Epithelial cell of proximal tubule (primary cell): Measurements from ENCODE around the gene EPHA4. TPM values are rescaled to one million over a fixed set of nuclear protein-coding genes. Genes with fewer than 3 reads are reported as not detected.
"Not testable (repeated sequence)": the region's sequence is repeated elsewhere in the genome, so short reads cannot be mapped to it uniquely, and the experiment has no call there.

Source experiments
- DNase-seq: peaks from one replicate; pipeline ENCODE4 v3.0.0-alpha.2; 2011; ENCODE audit warnings: low read depth
- H3K4me3 ChIP-seq: 2 replicates; pipeline ENCODE4 v1.5.1; 2011; ENCODE audit warnings: low read depth, mild to moderate bottlenecking, low read length
- total RNA-seq: library from RNA; depleted of rRNA; stranded (reverse); fragments of >200 nt; gene quantifications from 2 replicates; pipeline ENCODE4 v1.2.3, GENCODE V29; 2015
- TF ChIP-seq, protein P1 (sequence below): conservative IDR thresholded peaks from 2 replicates; pipeline ENCODE4 v1.5.1; 2012; ENCODE audit warnings: low read depth, mild to moderate bottlenecking, low read length

EPHA4 gene
- total RNA-seq, 1 donor from 2014 or later = 13.3 TPM

DNA sequence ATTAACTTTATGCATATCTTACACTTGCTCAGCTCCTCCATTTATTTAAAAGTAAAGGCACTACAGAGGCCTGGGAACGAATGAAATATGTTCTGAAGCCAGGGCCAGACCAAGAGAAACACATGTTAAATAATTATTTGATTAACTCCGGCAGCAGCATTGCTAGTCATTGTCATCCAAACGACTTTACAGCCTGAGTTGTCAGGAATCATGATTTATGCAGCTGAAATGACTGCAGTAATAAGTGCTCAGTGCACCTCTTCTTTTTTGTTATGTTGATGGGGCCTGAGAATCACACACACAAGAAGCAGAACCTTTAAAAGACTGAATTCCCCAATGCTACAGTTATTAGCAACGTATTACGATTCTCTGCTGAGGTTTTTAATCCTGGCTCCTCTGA lies 58.9 kb downstream of the EPHA4 start:
- H3K4me3 ChIP-seq = no peak overlapping the region
- no peak for DNase-seq
- TF ChIP-seq, protein P1, sequence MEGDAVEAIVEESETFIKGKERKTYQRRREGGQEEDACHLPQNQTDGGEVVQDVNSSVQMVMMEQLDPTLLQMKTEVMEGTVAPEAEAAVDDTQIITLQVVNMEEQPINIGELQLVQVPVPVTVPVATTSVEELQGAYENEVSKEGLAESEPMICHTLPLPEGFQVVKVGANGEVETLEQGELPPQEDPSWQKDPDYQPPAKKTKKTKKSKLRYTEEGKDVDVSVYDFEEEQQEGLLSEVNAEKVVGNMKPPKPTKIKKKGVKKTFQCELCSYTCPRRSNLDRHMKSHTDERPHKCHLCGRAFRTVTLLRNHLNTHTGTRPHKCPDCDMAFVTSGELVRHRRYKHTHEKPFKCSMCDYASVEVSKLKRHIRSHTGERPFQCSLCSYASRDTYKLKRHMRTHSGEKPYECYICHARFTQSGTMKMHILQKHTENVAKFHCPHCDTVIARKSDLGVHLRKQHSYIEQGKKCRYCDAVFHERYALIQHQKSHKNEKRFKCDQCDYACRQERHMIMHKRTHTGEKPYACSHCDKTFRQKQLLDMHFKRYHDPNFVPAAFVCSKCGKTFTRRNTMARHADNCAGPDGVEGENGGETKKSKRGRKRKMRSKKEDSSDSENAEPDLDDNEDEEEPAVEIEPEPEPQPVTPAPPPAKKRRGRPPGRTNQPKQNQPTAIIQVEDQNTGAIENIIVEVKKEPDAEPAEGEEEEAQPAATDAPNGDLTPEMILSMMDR = no peak

DNA sequence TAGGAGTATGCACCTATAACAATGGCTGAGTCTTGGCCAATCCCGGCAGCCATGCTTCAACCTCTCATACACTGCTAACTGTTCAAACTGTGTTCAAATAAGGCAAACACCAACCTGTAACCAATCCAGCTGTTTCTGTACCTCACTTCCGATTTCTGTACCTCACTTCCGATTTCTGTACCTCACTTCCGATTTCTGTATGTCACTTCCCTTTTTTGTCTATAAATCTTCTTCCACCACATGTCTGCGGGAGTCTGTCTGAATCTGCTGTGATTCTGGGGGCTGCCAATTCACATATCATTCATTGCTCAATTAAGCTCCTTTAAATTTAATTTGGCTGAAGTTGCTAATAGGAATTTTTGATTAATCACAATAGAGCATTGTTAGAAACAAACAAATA lies 60.8 kb downstream of the EPHA4 start:
- DNase-seq, H3K4me3 ChIP-seq: not testable (repeated sequence)

DNA sequence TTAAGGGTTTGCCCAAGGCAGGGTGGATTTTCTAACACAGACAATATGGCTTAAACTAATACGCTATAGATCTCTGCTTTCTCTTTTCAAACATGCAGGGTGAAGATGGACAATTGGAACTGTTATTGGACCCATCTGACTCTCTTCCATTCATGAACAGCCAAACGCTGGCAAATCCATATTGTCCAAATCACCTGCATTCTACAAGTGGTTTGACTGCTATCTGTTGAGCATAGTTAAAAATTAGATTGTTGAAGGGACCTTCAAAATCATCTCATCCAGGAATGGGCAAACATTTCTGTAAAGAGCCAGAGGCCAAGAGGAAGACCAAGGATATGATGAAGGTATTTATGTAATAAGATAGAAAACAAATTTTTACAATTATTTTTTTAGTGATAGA lies 65.6 kb downstream of the EPHA4 start:
- TF ChIP-seq, protein P1 = no peak
- no peak for DNase-seq
- H3K4me3 ChIP-seq = no peak overlapping the region

DNA sequence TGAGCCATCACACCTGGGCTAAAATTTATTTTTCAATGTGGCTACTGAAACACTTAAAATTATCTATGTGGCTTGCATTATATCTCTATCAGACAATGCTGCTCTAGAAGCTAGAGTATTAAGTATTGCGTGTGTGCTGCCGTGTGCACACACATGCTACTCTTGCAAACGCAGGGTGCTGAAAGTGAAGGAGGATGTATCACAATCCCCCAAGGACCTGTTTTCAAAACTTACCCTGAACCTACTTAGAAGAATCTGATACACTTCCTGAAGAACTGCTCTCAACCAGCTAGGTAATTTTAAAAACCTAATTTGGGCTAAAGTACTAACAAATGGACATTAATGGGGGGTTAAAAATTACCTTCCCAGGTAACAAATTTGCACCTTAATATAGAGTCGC lies 66.5 kb downstream of the EPHA4 start:
- no peak for DNase-seq
- H3K4me3 ChIP-seq = no peak overlapping the region
- TF ChIP-seq, protein P1 = no peak

DNA sequence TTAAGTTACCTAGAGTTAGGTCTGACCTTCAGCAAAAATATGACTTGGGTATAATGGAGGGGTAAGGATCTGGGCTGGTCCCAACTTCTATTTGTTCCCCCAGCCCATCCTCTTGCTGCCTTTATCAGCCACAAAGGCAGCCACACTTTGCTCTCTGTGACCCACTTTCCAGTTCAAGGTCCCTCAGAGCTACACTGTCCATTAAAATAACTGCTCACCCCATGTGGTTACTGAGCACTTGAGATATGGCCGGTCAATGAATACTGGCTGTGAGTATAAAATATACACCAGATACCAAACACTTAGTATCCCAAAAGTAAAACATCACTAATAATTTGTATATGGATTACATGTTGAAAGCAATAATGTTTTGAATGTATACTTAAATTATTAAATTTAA lies 67.2 kb downstream of the EPHA4 start:
- TF ChIP-seq, protein P1 = no peak
- H3K4me3 ChIP-seq = no peak overlapping the region
- DNase-seq = no peak

DNA sequence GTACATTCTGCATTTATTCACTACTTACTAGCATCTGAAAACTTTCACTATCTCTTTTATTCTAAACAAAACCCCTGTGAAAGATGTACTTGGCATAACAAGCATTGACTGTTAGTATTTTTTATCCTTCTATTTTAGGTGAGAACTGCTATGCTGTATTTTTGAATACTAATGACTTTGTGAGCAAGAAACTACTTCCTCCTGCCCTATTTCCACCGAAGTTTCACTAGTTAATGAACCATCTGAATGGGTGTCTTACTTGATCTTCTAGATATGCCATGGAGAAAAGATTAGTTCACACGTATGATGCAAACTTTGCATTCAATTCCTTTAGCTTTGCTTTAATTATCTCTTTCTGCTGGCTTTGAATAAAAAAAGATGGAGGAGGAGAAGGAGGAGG lies 68.1 kb downstream of the EPHA4 start:
- TF ChIP-seq, protein P1 = no peak
- DNase-seq = no peak
- no peak overlapping the region for H3K4me3 ChIP-seq

DNA sequence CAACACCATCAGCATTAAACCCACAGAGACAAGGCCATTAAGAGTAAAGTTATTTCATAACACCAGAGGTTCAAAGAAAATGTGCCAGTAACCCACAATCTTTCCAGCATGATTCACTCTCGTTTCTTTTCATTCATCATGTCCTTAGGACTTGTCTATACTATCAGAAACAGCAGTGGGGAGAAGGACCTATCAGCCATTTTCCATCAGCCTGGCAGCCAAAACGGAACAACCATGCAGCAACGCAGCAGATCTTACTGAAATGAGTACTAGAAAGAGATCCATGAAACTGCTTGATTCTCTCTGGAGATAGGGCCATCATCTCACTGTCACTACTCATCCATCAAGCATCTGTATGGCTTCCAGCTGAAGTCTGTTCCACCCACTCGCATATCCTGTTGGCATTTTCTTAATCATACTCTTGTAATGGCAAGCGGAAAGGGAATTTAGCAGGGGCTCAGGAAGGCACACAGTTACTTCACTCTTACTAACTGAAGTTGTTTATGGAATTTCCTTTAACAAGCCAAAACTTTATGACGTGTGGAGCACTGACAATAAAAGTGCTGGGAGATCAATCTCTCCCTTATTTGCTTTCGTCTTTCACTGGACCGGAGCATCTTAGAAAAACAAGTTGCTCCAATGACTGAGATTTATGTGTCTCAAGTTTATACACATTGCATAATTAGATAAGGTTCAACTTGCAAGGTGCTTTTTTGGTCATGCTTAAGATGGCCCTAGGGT lies 69.7 kb downstream of the EPHA4 start:
- peak; percentile 38 for DNase-seq
- TF ChIP-seq, protein P1 = no peak
- H3K4me3 ChIP-seq = no peak overlapping the region
